Measurements from ENCODE around the gene CTNNA2. TPM values are rescaled to one million over a fixed set of nuclear protein-coding genes. Genes with fewer than 3 reads are reported as not detected.

The CTNNA2 gene
- total RNA-seq, 1 experiment from 2014 or later = 5.5 TPM

DNA sequence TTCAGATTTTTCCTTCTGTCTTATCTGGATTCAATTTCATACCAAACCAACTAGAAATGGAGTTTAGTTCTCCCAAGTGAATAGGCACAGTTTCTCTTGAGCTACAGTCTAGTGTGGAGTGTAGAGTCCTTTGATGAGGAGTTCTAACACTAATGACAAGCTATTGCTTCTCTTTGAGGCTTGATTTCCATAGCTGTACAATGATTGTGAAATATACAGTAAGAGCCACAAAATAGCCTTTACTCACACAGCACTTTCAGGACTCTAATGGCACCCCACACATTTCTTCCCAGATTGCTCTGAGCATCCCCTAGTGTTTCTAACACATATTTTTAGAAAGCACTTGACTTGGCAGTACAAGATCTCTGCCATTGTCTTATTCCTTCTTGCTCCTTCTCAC, 638.4 kb downstream of the CTNNA2 start:
- no peak overlapping the region for H4K91ac ChIP-seq (ENCODE audit: insufficient read length, low read depth, low read length)
- no peak overlapping the region for H2BK5ac ChIP-seq (ENCODE audit: insufficient read length, low read length)
- H2AFZ ChIP-seq (ENCODE audit: low read length) = no peak overlapping the region
- H3K27me3 Mint-ChIP-seq (ENCODE audit: low read depth) = no peaks in the 10 kb centered on the region
- H4K20me1 ChIP-seq (ENCODE audit: control insufficient read depth, insufficient read depth, insufficient read length) = no peaks in the 10 kb centered on the region
- H3K9me3 Mint-ChIP-seq = no peaks in the 10 kb centered on the region
- no peak overlapping the region for H3K27ac ChIP-seq (ENCODE audit: insufficient read length, low read depth, low read length)
- H2BK12ac ChIP-seq (ENCODE audit: insufficient read length, low read depth, low read length) = no peak overlapping the region
- H4K8ac ChIP-seq (replicated peaks; ENCODE audit: insufficient read length, low read depth, low read length) = no peak overlapping the region
- H2AK5ac ChIP-seq (ENCODE audit: insufficient read length, low read length) = no peak overlapping the region
- no peak overlapping the region for H2BK15ac ChIP-seq (ENCODE audit: low read depth, low read length)
- no peak overlapping the region for H2BK20ac ChIP-seq (ENCODE audit: low read depth, low read length, poor library complexity, severe bottlenecking)
- H3K36me3 Mint-ChIP-seq (ENCODE audit: insufficient read depth in 1 of 3, low read depth in 3 of 3) = peaks cover 0 to 1% (median 0%) of the 10 kb centered on the region in 3 experiments; a peak in 1 of 7 replicates
- H3K4ac ChIP-seq (ENCODE audit: low read depth, low read length) = no peak overlapping the region
- no peak overlapping the region for H3T11ph ChIP-seq (ENCODE audit: low read length)
- H3K56ac ChIP-seq (ENCODE audit: insufficient read length, low read depth, low read length) = no peak overlapping the region
- H3K9ac ChIP-seq (ENCODE audit: extremely low read depth, insufficient read length, low read length) = no peak overlapping the region
- DNase-seq = no peak
- no peaks in the 10 kb centered on the region for H3K4me1 ChIP-seq (ENCODE audit: insufficient read depth, low read length)
- TF ChIP-seq, protein P1, sequence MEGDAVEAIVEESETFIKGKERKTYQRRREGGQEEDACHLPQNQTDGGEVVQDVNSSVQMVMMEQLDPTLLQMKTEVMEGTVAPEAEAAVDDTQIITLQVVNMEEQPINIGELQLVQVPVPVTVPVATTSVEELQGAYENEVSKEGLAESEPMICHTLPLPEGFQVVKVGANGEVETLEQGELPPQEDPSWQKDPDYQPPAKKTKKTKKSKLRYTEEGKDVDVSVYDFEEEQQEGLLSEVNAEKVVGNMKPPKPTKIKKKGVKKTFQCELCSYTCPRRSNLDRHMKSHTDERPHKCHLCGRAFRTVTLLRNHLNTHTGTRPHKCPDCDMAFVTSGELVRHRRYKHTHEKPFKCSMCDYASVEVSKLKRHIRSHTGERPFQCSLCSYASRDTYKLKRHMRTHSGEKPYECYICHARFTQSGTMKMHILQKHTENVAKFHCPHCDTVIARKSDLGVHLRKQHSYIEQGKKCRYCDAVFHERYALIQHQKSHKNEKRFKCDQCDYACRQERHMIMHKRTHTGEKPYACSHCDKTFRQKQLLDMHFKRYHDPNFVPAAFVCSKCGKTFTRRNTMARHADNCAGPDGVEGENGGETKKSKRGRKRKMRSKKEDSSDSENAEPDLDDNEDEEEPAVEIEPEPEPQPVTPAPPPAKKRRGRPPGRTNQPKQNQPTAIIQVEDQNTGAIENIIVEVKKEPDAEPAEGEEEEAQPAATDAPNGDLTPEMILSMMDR (conservative IDR thresholded peaks at IDR 0.05) = no peak
- H3K23ac ChIP-seq (ENCODE audit: insufficient read length, low read depth, low read length) = no peak overlapping the region
- no peak overlapping the region for H4K5ac ChIP-seq (ENCODE audit: insufficient read length, low read depth, low read length)
- no peak overlapping the region for H3K14ac ChIP-seq (ENCODE audit: insufficient read depth, low read length)
- H3K79me1 ChIP-seq (ENCODE audit: insufficient read depth, low read depth, low read length, poor library complexity, severe bottlenecking) = no peaks in the 10 kb centered on the region
- H3K4me2 ChIP-seq (ENCODE audit: insufficient read depth, insufficient read length, low read length) = no peak overlapping the region
- H3K79me2 ChIP-seq (ENCODE audit: insufficient read depth, low read length) = no peaks in the 10 kb centered on the region
- H3K18ac ChIP-seq (ENCODE audit: insufficient read length, low read depth, low read length) = no peak overlapping the region
- peaks cover 15 to 24% of the 10 kb centered on the region in 2 experiments for H3K4me1 Mint-ChIP-seq
- no peaks in the 10 kb centered on the region for H3K9me3 ChIP-seq (ENCODE audit: control insufficient read depth, low read depth, low read length)
- H3K23me2 ChIP-seq (ENCODE audit: insufficient read length, low read depth, low read length, poor library complexity, severe bottlenecking) = no peaks in the 10 kb centered on the region
- H3K4me3 Mint-ChIP-seq = no peak overlapping the region
- no peak overlapping the region for H3K27ac Mint-ChIP-seq
- H3K27me3 ChIP-seq (ENCODE audit: insufficient read depth, low read length) = no peaks in the 10 kb centered on the region
- H2BK120ac ChIP-seq (ENCODE audit: low read depth, low read length, poor library complexity, severe bottlenecking) = no peak overlapping the region

Data from H9 (cell line).